HepG2 (cell line): Measurements from ENCODE around the gene ZXDC. TPM values are rescaled to one million over a fixed set of nuclear protein-coding genes. Genes with fewer than 3 reads are reported as not detected.
A peak's percentile ranks its signal among the peaks of the same experiment; 100 is the strongest.

Experiments used
- ADNP ChIP-seq: sonication (generic); formaldehyde crosslinking; IDR thresholded peaks from 2 replicates; pipeline ENCODE4 v1.4.0; 2020; ENCODE audit warnings: missing genetic modification reagents
- ASH2L ChIP-seq: fragments of 300-600, 200-600 bp; sonication (generic); IDR thresholded peaks from 2 replicates; pipeline ENCODE4 v1.7.0; 2017; ENCODE audit warnings: low read depth, mild to moderate bottlenecking, moderate library complexity, mixed read lengths, low read length; ENCODE audit not compliant: insufficient read length
- FOXO4 ChIP-seq: sonication (generic); formaldehyde crosslinking; conservative IDR thresholded peaks from 2 replicates; pipeline ENCODE4 v1.8.1; 2023; ENCODE audit warnings: missing genetic modification reagents
- FOXP1 ChIP-seq, 2 experiments: fragments of 450-650 bp in 1 of 2; IDR thresholded peaks; 2 replicates each; pipeline ENCODE4 v1.6.1; 2017 to 2018; ENCODE audit warnings: antibody characterized with exemption in 1 of 2
- GTF2F1 ChIP-seq: fragments of 150-350 bp; IDR thresholded peaks from 2 replicates; pipeline ENCODE4 v1.6.1; 2014; ENCODE audit warnings: low read length
- HIC2 ChIP-seq: sonication (generic); formaldehyde crosslinking; IDR thresholded peaks from 2 replicates; pipeline ENCODE4 v1.9.0; 2022; ENCODE audit warnings: low read depth, missing genetic modification reagents
- HOXA3 ChIP-seq: sonication (generic); formaldehyde crosslinking; IDR thresholded peaks from 2 replicates; pipeline ENCODE4 v1.5.0; 2020; ENCODE audit warnings: missing genetic modification reagents
- JUND ChIP-seq: sonication (generic); formaldehyde crosslinking; IDR thresholded peaks from 2 replicates; pipeline ENCODE4 v1.8.0; 2022; ENCODE audit warnings: mild to moderate bottlenecking, missing genetic modification reagents
- KDM3A ChIP-seq: IDR thresholded peaks from 2 replicates; pipeline ENCODE4 v1.6.1; 2018; ENCODE audit warnings: low read depth, missing compliant biosample characterization
- KDM5A ChIP-seq: fragments of 200-600 bp; sonication (generic); IDR thresholded peaks from 2 replicates; pipeline ENCODE4 v1.7.0; 2018; ENCODE audit warnings: antibody characterized with exemption, mild to moderate bottlenecking, low read length, borderline replicate concordance
- MYNN ChIP-seq: sonication (generic); formaldehyde crosslinking; IDR thresholded peaks from 2 replicates; pipeline ENCODE4 v1.4.0; 2020; ENCODE audit warnings: mild to moderate bottlenecking, low read depth, missing genetic modification reagents
- NCOR1 ChIP-seq: fragments of 200-600 bp; sonication (generic); IDR thresholded peaks from 2 replicates; pipeline ENCODE4 v1.7.0; 2017; ENCODE audit warnings: antibody characterized with exemption, low read length, borderline replicate concordance
- NFIC ChIP-seq: IDR thresholded peaks from 2 replicates; pipeline ENCODE4 v1.6.1; 2012; ENCODE audit warnings: mild to moderate bottlenecking, low read length, inconsistent platforms
- PHF5A ChIP-seq: IDR thresholded peaks from one replicate; pipeline ENCODE4 v1.6.1; 2018; ENCODE audit warnings: low read depth, missing genetic modification reagents; ENCODE audit not compliant: unreplicated experiment
- SAP130 ChIP-seq: IDR thresholded peaks from 2 replicates; pipeline ENCODE4 v1.6.1; 2016; ENCODE audit warnings: low read depth
- SP140L ChIP-seq: sonication (generic); formaldehyde crosslinking; IDR thresholded peaks from 2 replicates; pipeline ENCODE4 v1.4.0; 2020; ENCODE audit warnings: missing genetic modification reagents, borderline replicate concordance
- TAF1 ChIP-seq: sonication (generic); formaldehyde crosslinking; IDR thresholded peaks from 2 replicates; pipeline ENCODE4 v1.4.0; 2020; ENCODE audit warnings: missing genetic modification reagents
- TFDP1 ChIP-seq: IDR thresholded peaks from 2 replicates; pipeline ENCODE4 v1.6.1; 2016; ENCODE audit warnings: missing compliant biosample characterization, missing genetic modification reagents, borderline replicate concordance
- UBTF ChIP-seq: sonication (generic); formaldehyde crosslinking; IDR thresholded peaks from 2 replicates; pipeline ENCODE4 v1.4.0; 2020; ENCODE audit warnings: mild to moderate bottlenecking, missing genetic modification reagents
- ZBTB37 ChIP-seq: sonication (generic); formaldehyde crosslinking; IDR thresholded peaks from 2 replicates; pipeline ENCODE4 v1.4.0; 2020; ENCODE audit warnings: mild to moderate bottlenecking, missing genetic modification reagents
- ZNF761 ChIP-seq: sonication (generic); formaldehyde crosslinking; conservative IDR thresholded peaks from 2 replicates; pipeline ENCODE4 v1.4.0; 2020; ENCODE audit warnings: mild to moderate bottlenecking, missing genetic modification reagents
- ZSCAN21 ChIP-seq: sonication (generic); formaldehyde crosslinking; IDR thresholded peaks from 2 replicates; pipeline ENCODE4 v1.8.0; 2022; ENCODE audit warnings: mild to moderate bottlenecking, missing genetic modification reagents, moderate library complexity, borderline replicate concordance
- polyA plus RNA-seq, 8 experiments: library from polyadenylated mRNA; depleted of rRNA in 3 of 8; stranded (reverse) in 7 of 8; unstranded in 1 of 8; fragments of >200 nt; fragmentation: Illumina TruSeq in 4 of 8; extraction: Trizol in 4 of 8; gene quantifications; 2 replicates each; pipeline versions ENCODE4 v1.2.1 to v1.2.3, GENCODE V29; 2011 to 2016; ENCODE audit warnings: low read depth in 4 of 8, missing spikeins in 1 of 8, mixed read lengths in 1 of 8; ENCODE audit not compliant: insufficient read depth in 1 of 8
- total RNA-seq, 5 experiments: library from RNA; depleted of rRNA; stranded (reverse); fragments of >200 nt; fragmentation: Illumina TruSeq; extraction: Trizol; gene quantifications; 2 replicates each; pipeline ENCODE4 v1.2.3, GENCODE V29; 2016; ENCODE audit warnings: low read depth in 1 of 5

Gene ZXDC
- total and polyA plus RNA-seq, 2 of the 13 experiments (the other 11 are each of a cell fraction or from before 2014, with no cell fraction given), result 17.6 to 21.2 TPM

GRCh38 chr3:126517291-126517951 is 41.7 kb upstream of the ZXDC start, which contains the start of gene UROC1 (continued):
- TF ChIP-seq TFDP1 (CRISPR knock-in tag) (peak; percentile 43; the same call in 1 of the 2 replicates), ZSCAN21 (CRISPR knock-in tag) (no peak), HIC2 (peak; percentile 81; the same call in 1 of the 2 replicates), MYNN (CRISPR knock-in tag) (no peak), PHF5A (no peak), NCOR1 (0 out of 2 replicates have a peak, but pooled peaks have one; percentile 46), NFIC (no peak), KDM5A (no peak), KDM3A (peak; percentile 72; the same call in 1 of the 2 replicates), ADNP (CRISPR knock-in tag) (0 out of 2 replicates have a peak, but pooled peaks have one; percentile 41), UBTF (CRISPR knock-in tag) (peak; percentile 23; the same call in 1 of the 2 replicates), FOXO4 (CRISPR knock-in tag) (no peak), GTF2F1 (no peak), ASH2L (no peak), SAP130 (CRISPR knock-in tag) (peak; percentile 39; the same call in 1 of the 2 replicates), SP140L (CRISPR knock-in tag) (no peak), HOXA3 (CRISPR knock-in tag) (peak; percentile 64; the same call in 1 of the 2 replicates), JUND (CRISPR knock-in tag) (no peak), TAF1 (CRISPR knock-in tag) (peak; percentile 42; the same call in 1 of the 2 replicates), ZBTB37 (CRISPR knock-in tag) (no peak), FOXP1 (IDR thresholded peaks at IDR 0.05) (no peak), FOXP1 (CRISPR knock-in tag; IDR thresholded peaks at IDR 0.05) (peak; percentile 39), ZNF761 (peak; percentile 73; the same call in 1 of the 2 replicates)
